Activated T-cell treated with anti-CD3 and anti-CD28 coated beads, Interleukin-2, amount 50 U/mL, for 72 hours (primary cell): ENCODE data around the gene NUDT4. TPM values are rescaled to one million over a fixed set of nuclear protein-coding genes. Genes with fewer than 3 reads are reported as not detected.

Experiments
- ATAC-seq, 2 donors: fragments of 150-1000 bp; cut with Tn5 transposase; replicated peaks in 1 of 2; 2 replicates each; pipeline ENCODE4 v1.10.0; 2021; ENCODE audit warnings: moderate library complexity in 2 of 2, mild to moderate bottlenecking in 1 of 2
- DNase-seq, 2 donors: peaks; one replicate each; pipeline ENCODE4 v3.0.0; 2021 to 2022; ENCODE audit warnings: mixed read lengths in 1 of 2
- H3K27ac Mint-ChIP-seq: one replicate; pipeline ENCODE4 v1.8.0; 2022; ENCODE audit warnings: mild to moderate bottlenecking, moderate library complexity, mixed read lengths
- H3K27me3 Mint-ChIP-seq: one replicate; pipeline ENCODE4 v1.8.0; 2022; ENCODE audit warnings: low read depth, mixed read lengths
- H3K36me3 Mint-ChIP-seq, 2 donors: one replicate each; pipeline ENCODE4 v1.8.0; 2022; ENCODE audit warnings: mixed read lengths in 2 of 2, mild to moderate bottlenecking in 1 of 2; ENCODE audit not compliant: insufficient read depth in 2 of 2
- H3K4me1 Mint-ChIP-seq: one replicate; pipeline ENCODE4 v1.8.0; 2022; ENCODE audit warnings: low read depth, mixed read lengths
- H3K4me3 Mint-ChIP-seq, 2 donors: one replicate each; pipeline ENCODE4 v1.8.0; 2022; ENCODE audit warnings: mild to moderate bottlenecking in 2 of 2, mixed read lengths in 2 of 2, moderate library complexity in 2 of 2
- H3K9me3 Mint-ChIP-seq, 2 donors: one replicate each; pipeline ENCODE4 v1.8.0; 2022; ENCODE audit warnings: mixed read lengths in 2 of 2
- total RNA-seq, 2 donors: library from RNA; stranded (reverse); gene quantifications; one replicate each; pipeline ENCODE4 v1.2.3, GENCODE V29; 2022

The NUDT4 gene
- 10 to 100 TPM; 72.0 to 93.4 TPM for total RNA-seq

- Mint-ChIP-seq H3K27me3 (peaks cover 6% of the 10 kb centered on the region), H3K4me3 (peak within 1 kb of the TSS; percentile 89 to 100), H3K9me3 (no peaks in the 10 kb centered on the region), H3K27ac (peak within 1 kb of the TSS; percentile 97), H3K36me3 (peaks cover 4 to 11% of the 10 kb centered on the region in 2 donors), H3K4me1 (peaks cover 48% of the 10 kb centered on the region)
- peak; percentile 97 for DNase-seq
- peak; percentile 85 to 89 for ATAC-seq
Observed at GRCh38 chr12:93377252-93378195, at the start of gene NUDT4. TSS of gene NUDT4 (plus strand) at chr12:93377925. CDS start at chr12:93378323, 398 bp downstream.

GRCh38 chr12:93333054-93333453 is 44.7 kb upstream of the NUDT4 start:
- no peak overlapping the region for H3K27ac Mint-ChIP-seq
- no peak for DNase-seq

GRCh38 chr12:93333828-93334227 is 43.9 kb upstream of the NUDT4 start:
- Mint-ChIP-seq H3K36me3 (no peaks in the 10 kb centered on the region), H3K9me3 (no peaks in the 10 kb centered on the region), H3K4me3 (no peak overlapping the region), H3K27ac (no peak overlapping the region), H3K4me1 (no peaks in the 10 kb centered on the region), H3K27me3 (no peaks in the 10 kb centered on the region)
- DNase-seq (no peak), ATAC-seq (no peak)

More at GRCh38 chr12:93333054-93333453, 44.7 kb upstream of the NUDT4 start:
- Mint-ChIP-seq H3K4me1 (no peaks in the 10 kb centered on the region), H3K36me3 (no peaks in the 10 kb centered on the region), H3K27me3 (no peaks in the 10 kb centered on the region), H3K4me3 (no peak overlapping the region), H3K9me3 (no peaks in the 10 kb centered on the region)
- no peak for ATAC-seq

- ATAC-seq (no peak), DNase-seq (no peak)
- H3K4me3 Mint-ChIP-seq = no peak overlapping the region
- no peaks in the 10 kb centered on the region for H3K9me3 Mint-ChIP-seq
- H3K27me3 Mint-ChIP-seq = no peaks in the 10 kb centered on the region
- no peak overlapping the region for H3K27ac Mint-ChIP-seq
- no peaks in the 10 kb centered on the region for H3K4me1 Mint-ChIP-seq
- no peaks in the 10 kb centered on the region for H3K36me3 Mint-ChIP-seq
Observed at GRCh38 chr12:93335603-93336162, 42.0 kb upstream of the NUDT4 start.

GRCh38 chr12:93336291-93336741 is 41.4 kb upstream of the NUDT4 start:
- DNase-seq (no peak), ATAC-seq (no peak)
- H3K4me3 Mint-ChIP-seq = no peak overlapping the region
- H3K36me3 Mint-ChIP-seq = no peaks in the 10 kb centered on the region
- H3K9me3 Mint-ChIP-seq = no peaks in the 10 kb centered on the region
- no peak overlapping the region for H3K27ac Mint-ChIP-seq
- no peaks in the 10 kb centered on the region for H3K27me3 Mint-ChIP-seq
- no peaks in the 10 kb centered on the region for H3K4me1 Mint-ChIP-seq

GRCh38 chr12:93338598-93338997 is 39.1 kb upstream of the NUDT4 start:
- no peak overlapping the region for H3K4me3 Mint-ChIP-seq
- no peaks in the 10 kb centered on the region for H3K36me3 Mint-ChIP-seq
- H3K9me3 Mint-ChIP-seq = no peaks in the 10 kb centered on the region
- no peak for ATAC-seq
- DNase-seq = no peak
- no peaks in the 10 kb centered on the region for H3K27me3 Mint-ChIP-seq
- no peak overlapping the region for H3K27ac Mint-ChIP-seq
- no peaks in the 10 kb centered on the region for H3K4me1 Mint-ChIP-seq

- H3K27me3 Mint-ChIP-seq = no peaks in the 10 kb centered on the region
- no peaks in the 10 kb centered on the region for H3K9me3 Mint-ChIP-seq
- ATAC-seq (no peak), DNase-seq (no peak)
- H3K4me3 Mint-ChIP-seq = no peak overlapping the region
- H3K36me3 Mint-ChIP-seq = no peaks in the 10 kb centered on the region
- no peaks in the 10 kb centered on the region for H3K4me1 Mint-ChIP-seq
- H3K27ac Mint-ChIP-seq = no peak overlapping the region
Observed at GRCh38 chr12:93339695-93340094, 38.0 kb upstream of the NUDT4 start.

GRCh38 chr12:93341409-93342049 is 36.2 kb upstream of the NUDT4 start:
- ATAC-seq (no peak), DNase-seq (no peak)
- no peaks in the 10 kb centered on the region for H3K4me1 Mint-ChIP-seq
- no peak overlapping the region for H3K27ac Mint-ChIP-seq
- no peaks in the 10 kb centered on the region for H3K27me3 Mint-ChIP-seq
- no peak overlapping the region for H3K4me3 Mint-ChIP-seq
- H3K36me3 Mint-ChIP-seq = no peaks in the 10 kb centered on the region
- H3K9me3 Mint-ChIP-seq = no peaks in the 10 kb centered on the region

- Mint-ChIP-seq H3K27me3 (no peaks in the 10 kb centered on the region), H3K27ac (no peak overlapping the region), H3K4me3 (no peak overlapping the region), H3K4me1 (no peaks in the 10 kb centered on the region), H3K36me3 (no peaks in the 10 kb centered on the region), H3K9me3 (no peaks in the 10 kb centered on the region)
- no peak for DNase-seq
- no peak for ATAC-seq
Observed at GRCh38 chr12:93347054-93347785, 30.5 kb upstream of the NUDT4 start.

- DNase-seq (no peak), ATAC-seq (no peak)
- no peaks in the 10 kb centered on the region for H3K9me3 Mint-ChIP-seq
- H3K4me1 Mint-ChIP-seq = no peaks in the 10 kb centered on the region
- no peak overlapping the region for H3K27ac Mint-ChIP-seq
- H3K36me3 Mint-ChIP-seq = no peaks in the 10 kb centered on the region
- H3K27me3 Mint-ChIP-seq = no peaks in the 10 kb centered on the region
- no peak overlapping the region for H3K4me3 Mint-ChIP-seq
Observed at GRCh38 chr12:93348575-93349435, 28.9 kb upstream of the NUDT4 start.

- Mint-ChIP-seq H3K4me1 (no peaks in the 10 kb centered on the region), H3K4me3 (no peak overlapping the region), H3K9me3 (no peaks in the 10 kb centered on the region), H3K27ac (no peak overlapping the region), H3K27me3 (no peaks in the 10 kb centered on the region), H3K36me3 (no peaks in the 10 kb centered on the region)
- no peak for DNase-seq
- ATAC-seq = no peak
Observed at GRCh38 chr12:93351726-93352125, 26.0 kb upstream of the NUDT4 start.

GRCh38 chr12:93352321-93352720 is 25.4 kb upstream of the NUDT4 start:
- Mint-ChIP-seq H3K27ac (no peak overlapping the region), H3K4me3 (no peak overlapping the region)

More at GRCh38 chr12:93352321-93352720, 25.4 kb upstream of the NUDT4 start:
- DNase-seq (no peak), ATAC-seq (no peak)
- Mint-ChIP-seq H3K4me1 (no peaks in the 10 kb centered on the region), H3K27me3 (no peaks in the 10 kb centered on the region), H3K36me3 (no peaks in the 10 kb centered on the region), H3K9me3 (no peaks in the 10 kb centered on the region)
